ENCODE results near the gene KIF18A.
"Not testable (repeated sequence)": the region's sequence is repeated elsewhere in the genome, so short reads cannot be mapped to it uniquely, and the experiment has no call there.

KIF18A gene
- total RNA-seq, result 2.4 to 3.2 reads per million in 2 experiments

DNA sequence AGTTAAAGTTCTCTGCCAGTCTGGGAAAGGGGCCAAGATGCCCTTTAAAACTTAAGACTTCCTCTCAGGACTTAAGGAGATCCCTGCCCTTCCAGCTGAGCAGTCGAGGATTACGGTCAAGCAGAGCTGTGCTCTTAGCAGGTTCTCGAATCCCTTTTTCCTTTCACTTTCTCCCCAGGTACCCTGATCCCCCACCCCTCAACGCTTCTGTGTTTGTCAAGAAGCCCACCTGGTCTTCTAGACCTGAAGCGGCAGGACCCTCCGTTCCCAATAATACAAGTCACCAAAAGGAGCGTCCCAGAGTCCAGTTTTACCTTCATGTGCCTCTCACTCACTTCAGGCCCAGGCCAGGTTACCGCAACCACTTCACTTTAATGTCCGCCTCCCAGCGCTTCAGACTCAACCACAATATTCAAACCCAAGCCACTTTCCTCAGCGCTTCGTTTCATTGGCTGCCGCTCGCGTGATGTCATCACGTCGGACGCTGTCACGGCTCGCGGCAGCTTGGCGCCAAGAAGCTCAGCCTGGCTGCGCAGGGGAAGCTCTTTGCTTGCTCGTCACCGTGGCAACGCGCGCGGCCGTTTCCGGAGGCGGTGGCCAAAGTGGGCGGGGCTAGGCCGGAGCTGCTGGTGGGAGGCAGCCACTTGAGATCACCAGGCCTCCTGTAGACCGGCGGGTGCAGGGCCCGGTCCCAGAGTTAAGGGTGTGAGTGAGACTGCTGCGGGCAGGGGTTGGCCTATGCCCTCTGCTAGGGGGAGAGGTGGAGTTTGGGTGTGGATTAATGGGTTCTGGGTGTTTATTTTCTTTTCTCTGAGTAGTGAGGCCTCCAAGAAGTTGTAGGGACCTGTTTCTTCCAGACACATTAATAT is at the start of gene KIF18A, which contains the start of gene METTL15:
Gene KIF18A (minus strand): TSS at position 407 of the 869 bp plus-strand sequence. CDS start 10,209 bp downstream, outside the sequence.
Gene METTL15 (plus strand): TSS at position 639 of the 869 bp plus-strand sequence. CDS start 4,947 bp downstream, outside the sequence.
- DNase-seq (ENCODE audit: low read depth), result peak; percentile 93

DNA sequence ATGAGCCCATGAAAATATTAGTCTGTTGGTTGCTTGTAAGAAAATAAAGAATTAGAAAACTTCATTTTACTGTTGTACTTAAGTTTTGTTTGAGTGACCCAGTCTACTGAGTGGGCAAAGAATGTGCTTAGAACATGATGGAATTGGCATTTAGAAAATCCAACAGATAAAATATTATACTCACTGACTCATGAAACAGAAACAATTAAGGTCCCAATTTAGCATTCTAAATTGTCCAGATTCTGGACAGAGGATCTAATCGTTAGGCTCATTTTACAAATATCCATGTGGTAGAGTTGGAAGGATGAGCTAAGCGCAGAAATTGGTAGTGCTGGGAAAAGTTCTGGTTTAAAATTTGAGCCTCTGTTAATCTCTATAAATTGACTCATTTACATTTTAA is 45.6 kb upstream of the KIF18A start:
- DNase-seq (ENCODE audit: low read depth), result no peak

DNA sequence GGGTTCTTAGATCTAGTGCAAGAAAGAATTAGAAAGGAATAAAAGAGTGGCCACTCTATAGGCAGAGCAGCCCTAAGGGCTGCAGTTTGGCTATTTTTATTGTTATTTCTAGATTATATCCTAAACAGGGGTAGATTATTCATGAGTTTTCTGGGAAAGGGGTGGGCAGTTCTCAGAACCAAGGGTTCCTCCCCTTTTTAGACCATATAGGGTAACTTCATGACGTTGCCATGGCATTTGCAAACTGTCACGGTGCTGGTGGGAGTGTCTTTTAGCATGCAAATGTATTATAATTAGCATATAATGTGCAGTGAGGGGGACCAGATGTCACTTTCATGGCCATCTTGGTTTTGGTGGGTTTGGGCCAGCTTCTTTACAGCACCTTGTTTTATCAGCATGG is 44.8 kb upstream of the KIF18A start:
- DNase-seq (ENCODE audit: low read depth), result no peak

DNA sequence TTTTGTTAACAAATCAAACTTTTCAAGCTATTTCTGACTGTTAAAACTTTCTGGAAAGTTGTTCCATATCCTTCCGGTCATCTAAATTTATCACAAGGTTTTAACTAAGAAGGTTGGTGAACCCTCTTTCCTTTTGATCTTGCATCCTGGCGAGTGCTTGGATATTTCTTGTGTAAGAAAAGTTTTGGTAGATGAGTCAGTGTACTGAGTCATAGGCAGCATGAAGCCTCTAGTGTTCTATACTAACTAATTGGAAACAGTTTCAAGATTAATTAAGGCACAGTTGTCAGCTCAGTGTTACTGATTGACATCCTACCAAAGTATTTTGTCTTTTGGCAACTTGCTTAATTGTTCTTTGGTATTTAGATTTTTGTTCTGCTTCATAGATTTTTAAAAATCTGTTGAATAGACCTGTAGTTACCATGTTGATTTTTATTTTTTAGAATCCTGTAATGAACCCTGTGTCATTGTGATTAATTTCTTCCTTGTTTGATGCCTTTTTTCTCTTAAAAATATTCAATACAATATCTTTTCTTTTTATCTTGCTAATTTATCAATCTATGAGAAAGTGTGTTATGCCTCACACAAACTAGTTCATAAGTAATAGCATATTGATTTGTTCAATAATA is 38.3 kb upstream of the KIF18A start:
- DNase-seq (ENCODE audit: low read depth), result no peak

DNA sequence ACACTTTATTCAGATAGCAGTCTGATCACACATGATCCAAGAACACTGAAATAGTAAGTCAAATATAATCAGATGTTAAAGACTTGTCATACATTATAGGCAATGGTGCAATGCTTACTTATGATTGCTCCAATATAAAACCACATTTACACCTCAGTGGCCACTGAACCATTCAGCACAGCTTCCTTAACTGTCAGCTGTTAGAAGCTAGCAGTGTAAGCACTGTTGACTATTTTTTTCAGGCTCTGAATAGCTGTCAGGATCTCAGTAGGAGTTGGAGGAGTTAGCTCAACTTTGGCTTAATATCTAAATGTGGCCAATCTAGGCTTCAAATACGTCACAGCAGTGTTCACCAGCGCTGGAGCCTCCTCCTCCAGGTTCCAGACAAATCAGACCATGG is 36.9 kb upstream of the KIF18A start:
- DNase-seq (ENCODE audit: low read depth), result no peak

DNA sequence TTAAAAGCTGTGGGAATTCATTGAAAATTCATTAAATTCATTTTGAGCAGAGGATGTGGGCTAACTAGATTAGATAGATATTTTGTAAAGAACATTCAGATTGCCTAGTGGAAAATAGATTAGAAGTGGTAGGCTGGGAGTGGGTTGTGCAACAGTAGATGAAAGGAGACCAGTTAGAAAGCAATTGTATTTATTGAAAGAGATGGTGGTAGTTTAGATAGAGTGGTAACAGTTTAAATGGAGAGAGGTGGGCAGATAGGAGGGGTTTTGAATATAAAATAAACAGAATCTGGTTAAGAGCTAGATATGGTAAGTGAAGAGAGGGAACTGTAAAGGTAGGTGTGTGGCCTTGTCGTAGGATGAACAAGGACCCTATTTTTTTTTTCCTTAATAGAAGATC is 34.8 kb upstream of the KIF18A start:
- no peak for DNase-seq (ENCODE audit: low read depth)

DNA sequence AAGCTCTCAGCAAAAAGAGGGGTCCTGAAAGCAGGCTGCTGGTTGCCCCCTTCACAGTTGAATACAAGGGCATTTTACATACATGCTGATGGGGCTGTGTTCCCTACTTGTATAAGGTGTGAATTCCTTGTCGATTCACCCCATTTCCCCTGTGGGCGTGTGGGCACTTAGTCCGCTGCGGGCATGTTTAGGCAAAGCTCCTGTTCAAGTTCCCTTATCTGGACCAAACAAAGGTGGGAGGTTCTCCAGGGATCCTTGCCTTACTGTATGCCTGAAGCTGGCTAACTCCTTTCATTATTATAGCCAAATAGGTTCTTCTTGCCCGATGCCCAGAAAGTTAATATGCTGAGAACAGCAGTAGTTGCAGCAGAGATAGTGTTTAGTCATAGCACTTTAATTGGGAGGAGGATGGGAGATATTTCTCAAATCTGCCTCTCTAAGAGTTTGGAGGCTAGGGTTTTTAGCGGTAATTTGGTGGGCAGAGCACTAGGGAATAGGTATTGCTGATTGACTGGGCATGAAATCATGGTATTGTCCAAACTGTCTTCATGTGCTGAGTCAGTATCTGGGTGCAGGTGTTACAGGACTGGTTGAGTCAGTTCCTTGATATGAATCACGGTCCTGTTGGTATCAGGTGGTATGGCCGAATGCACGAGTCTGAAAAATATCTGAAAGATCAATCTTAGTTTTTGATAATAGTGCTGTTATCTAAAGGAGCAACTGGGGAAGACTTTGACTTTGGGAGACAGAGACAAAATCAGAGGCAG is 32.9 kb upstream of the KIF18A start:
- DNase-seq (ENCODE audit: low read depth), result no peak

DNA sequence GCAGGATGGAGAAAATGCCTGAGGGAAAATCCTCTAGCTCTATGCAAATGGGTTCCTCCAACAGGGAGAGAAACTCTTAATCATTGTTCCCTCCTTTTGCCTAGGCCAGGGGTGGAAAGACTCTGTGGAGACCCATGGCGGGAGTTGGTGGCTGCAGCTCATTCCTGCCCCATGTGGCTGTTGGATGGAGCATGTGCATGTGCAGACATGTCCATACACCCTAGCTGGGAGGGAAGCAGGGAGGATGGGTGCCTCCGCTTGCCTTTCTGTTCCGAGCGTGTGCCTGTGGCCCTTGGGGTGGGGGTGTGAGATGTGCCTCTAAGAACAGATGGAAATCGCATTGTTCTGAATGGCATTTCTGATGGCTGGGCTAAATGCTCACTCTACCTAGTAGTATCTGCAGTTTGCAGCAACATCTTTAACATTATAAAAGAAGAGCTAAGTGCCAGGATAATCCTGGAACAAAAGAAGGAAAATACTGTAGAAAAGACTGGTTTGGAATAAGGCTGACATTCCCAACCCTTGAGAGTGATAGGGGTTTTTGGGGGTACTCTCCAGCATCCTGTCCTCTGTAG is 32.0 kb upstream of the KIF18A start:
- no peak for DNase-seq (ENCODE audit: low read depth)

DNA sequence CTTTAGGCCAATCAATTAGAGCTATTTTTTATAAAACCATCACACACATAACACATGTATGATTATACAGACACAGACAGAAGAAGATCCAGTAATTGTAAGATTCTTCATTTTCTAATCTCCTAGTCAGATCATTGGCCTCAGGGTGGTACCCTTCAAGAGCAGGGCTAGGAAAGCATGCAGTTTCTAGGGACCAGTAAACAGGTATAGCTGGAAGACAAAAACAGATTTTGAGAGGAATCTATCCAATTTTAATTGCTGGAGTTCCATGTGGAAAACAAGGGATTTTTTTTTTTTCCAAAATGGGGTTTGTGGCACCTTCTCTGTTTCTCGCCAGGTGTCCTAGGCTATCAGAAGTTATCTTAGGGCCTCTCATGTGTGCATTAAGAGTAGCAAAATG is 29.9 kb upstream of the KIF18A start:
- DNase-seq (ENCODE audit: low read depth), result no peak

DNA sequence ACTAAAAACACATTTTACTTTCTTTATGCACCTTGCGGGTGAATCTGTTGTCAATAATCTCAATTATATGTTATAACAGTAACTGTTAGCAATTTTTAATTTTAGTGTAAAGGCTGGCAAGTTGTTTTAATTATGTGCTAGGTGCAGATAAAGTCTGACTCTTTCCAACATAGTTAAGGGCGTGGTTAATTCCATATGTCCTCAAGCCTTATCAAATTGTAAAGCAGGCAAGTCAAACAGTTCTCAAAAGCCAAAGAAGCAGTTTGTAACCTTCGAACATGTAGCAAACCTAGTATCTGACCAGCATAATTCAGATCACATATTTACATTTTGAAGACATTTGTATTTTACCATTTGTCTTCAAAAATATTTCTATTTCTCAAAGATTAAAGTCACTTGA is 29.4 kb upstream of the KIF18A start:
- no peak for DNase-seq (ENCODE audit: low read depth)

DNA sequence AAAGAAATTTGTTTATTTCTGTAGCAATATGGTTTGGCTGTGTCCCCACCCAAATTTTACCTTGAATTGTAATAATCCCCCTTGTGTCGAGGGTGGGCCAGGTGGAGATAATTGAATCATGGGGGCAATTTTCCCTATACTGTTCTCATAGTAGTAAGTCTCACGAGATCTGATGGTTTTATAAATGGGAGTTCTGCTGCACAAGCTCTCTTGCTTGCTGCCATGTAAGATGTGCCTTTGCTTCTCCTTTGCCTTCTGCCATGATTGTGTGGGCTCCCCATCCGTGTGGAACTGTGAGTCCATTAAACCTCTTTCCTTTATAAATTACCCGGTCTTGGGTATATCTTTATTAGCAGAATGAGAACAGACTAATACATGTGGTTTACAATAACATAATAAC is 28.2 kb upstream of the KIF18A start:
- DNase-seq (ENCODE audit: low read depth), result not testable (repeated sequence)

DNA sequence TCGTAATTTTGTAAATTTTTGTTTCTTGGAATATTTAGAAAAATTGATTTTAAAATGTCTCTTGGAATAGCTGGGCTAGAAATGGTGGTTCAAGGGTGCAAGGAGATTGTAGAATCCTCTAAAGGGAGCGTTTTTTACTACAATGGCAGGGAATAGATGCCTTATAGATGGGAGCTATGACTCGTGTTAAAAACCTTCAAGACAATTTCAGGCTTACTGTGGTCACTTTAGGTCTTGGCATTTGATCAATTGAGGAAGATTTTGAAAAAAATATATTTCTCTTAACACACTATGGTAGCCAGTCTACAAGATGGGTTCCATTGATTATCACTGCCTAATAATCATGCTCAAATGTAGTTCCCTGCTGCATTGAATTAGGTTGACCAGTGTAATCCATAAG is 25.2 kb upstream of the KIF18A start:
- DNase-seq (ENCODE audit: low read depth), result no peak

DNA sequence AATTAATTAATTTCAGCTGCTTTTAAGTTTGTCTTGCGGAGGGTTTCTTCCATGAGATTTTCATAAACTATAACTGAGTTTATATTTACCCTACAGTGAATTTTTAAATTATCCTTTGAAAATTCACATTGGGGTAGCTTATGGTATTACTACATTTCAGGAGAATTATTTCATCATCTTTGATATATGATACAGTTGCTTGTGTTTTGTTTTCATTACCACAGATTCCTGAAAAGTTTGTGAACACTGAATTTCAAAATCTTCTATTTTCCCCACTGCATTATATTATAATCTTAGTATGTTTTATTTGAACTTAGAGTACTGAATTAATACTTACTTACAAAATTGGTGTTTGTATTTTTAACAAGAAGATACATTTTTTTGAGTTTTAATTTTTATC is 24.6 kb upstream of the KIF18A start:
- DNase-seq (ENCODE audit: low read depth), result no peak

DNA sequence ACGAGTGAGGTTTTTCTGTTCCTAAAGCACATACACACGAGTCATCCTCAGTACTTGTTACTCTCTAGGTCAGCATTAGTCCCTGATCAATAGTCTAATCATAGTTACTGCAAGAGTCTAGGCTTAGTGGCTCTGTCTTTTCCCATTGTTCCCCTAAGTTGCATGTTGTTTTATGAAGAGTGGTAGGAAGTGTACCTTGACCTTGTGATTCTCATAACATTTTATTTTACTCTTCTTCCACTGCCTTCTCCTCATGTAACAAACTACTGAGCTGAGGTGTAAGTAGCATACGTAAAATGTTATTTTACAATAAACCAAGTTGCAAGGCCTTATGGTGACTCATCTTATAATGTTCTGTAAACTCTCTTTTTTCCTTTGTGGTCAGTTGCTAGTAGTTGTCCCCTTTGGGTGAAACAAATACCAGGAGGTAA is 15.2 kb upstream of the KIF18A start:
- no peak for DNase-seq (ENCODE audit: low read depth)

DNA sequence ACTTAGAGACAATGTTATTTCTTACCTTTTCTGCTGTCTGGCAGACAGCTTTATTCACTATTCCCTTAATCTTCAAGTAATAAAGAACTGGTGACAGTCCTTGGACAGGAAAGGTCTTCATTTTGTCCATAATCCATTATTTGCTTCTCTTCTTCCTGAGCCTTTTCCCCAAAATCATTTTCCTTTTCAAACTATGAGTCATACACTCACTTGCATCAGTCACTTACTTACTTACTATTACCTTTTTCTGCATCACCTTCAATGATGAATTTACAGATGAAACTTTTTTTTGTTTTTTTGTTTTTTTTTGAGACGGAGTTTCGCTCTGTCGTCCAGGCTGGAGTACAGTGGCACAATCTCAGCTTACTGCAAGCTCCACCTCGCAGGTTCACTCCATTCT is 9.8 kb upstream of the KIF18A start:
- no peak for DNase-seq (ENCODE audit: low read depth)

DNA sequence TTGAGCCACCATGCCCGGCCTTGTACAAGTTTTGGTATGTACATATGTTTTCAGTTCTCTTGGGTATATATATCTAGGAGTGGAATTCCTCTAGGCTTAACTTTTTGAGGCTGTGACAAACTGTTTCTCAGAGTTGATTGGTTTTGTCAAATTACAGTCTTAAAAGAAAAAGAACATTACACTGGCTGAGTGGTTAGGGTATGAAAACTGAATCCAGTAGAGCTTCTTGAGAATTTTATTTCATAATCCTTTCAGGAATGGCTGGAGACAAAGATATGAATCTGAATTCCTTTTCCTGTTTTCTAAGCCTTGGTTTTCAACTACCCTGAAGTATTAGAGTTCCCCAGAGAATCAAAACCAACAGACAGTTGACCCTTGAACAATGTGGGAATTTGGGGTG is 6.8 kb upstream of the KIF18A start:
- DNase-seq (ENCODE audit: low read depth), result no peak

DNA sequence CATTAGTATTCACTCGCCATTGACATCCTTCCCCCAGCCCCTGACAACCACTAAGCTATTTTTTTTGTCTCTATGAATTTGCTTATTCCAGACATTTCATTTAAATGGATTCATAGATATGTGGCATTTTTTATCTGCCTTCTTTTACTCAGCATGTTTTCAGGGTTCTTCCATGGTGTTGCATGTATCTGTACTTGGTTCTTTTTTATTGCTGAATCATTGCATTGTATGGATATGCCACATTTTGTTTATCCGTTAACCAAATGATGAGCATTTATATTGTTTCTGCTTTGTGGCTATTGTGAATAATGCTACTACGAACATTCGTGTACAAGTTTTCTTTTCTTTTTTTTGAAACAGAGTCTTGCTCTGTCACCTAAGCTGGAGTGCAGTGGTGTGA is 6.2 kb upstream of the KIF18A start:
- no peak for DNase-seq (ENCODE audit: low read depth)

DNA sequence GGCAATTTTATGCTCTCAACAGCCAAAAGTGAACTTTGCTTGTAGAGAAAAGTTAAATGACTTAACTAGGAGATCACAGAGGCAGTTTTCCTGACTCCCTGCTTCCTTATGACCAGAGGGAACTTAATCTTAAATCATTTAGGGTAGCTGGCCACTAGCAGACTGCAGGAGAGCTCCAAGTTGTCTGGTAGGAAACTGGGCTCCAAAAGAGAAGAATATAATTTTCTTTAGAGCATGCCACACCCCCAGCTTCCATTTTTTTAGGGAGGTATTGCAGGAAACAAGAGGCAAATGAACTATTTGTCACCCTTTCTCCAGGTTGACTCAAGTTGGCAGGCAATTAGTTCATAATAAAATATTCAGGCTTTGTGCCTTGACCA is 2.9 kb upstream of the KIF18A start:
- no peak for DNase-seq (ENCODE audit: low read depth)

DNA sequence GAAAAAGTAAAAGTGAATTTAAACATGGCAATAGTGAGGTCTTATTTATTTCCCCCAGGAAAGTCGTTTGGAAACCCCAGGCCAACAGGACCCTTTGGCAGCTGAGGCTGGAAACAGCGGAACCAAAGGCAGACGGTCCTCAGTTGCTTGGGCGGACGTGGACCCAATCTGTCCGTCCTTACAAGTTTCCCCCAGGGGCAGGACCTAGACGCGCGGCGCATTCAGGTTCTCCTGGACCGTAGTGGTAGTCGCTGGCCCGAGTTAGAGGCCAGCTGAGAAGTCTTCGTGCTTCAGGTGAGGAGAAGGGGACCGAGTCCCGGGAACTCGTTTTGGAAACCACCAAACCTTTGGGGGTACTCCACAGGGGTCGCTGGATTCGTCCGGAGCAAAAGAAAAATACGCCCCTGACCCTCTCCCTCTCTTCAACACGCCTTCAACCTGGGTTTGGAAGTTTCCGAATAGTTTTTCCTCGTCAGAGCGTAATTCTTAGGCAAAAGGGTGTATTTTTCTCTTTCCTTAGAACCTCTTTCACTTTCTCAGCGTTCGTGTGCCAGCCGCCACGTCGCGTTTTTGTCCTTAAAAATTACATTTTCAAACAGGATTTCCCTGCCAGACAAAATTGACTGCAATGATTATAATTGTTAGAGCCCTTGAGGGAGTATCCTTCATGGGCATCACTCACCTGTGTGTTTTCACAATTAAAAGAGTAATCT is 2.3 kb upstream of the KIF18A start:
- peak; percentile 16 for DNase-seq (ENCODE audit: low read depth)

DNA sequence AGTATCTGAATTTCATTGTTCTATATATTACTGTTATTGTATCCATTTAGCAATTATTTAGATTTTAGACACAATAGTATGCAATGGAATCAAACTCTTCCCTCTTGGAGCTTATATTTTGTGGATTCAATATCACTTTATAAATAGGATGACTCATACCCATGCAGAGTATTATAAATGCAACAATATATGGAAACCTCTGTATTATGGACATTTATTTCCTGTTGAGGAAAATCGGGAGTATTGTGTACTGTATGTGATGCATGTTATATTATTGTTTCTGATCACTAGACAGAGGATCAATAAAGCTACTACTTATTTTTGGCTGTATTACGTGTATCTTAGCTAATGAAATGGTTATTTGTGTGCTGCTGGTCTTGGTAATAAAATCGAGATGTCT is 1.0 kb upstream of the KIF18A start:
- DNase-seq (ENCODE audit: low read depth), result no peak

DNA sequence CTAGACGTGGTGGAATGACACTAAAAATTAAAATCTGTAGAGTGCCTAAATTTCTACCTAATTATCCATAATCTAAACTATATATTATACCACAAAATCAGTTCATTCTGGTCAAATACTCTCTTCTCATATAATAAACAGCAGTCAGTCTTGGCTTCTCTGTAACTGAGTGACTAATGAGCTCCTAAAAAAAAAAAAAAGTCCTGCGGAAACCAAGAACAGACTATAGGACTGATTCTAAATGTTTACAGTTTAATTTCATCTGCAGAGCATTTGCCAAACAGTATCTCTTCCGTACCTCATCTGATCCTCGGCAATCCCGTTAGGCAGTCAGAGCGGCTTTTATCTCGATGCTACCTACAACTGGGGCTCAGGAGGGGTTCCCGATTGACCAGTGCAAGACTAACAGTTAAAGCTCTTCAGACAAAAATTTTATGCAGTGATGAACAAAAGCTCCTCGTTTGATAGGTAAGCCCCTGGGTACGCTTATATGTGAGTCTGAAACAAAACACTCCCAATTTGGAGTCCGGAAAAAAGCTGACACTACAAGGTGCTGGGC is 686 bp downstream of the KIF18A start:
- peak; percentile 1 for DNase-seq (ENCODE audit: low read depth)
